NCI-H2081 (cell line): ENCODE measurements around the gene LMF1.
"Not testable (repeated sequence)": the region's sequence is repeated elsewhere in the genome, so short reads cannot be mapped to it uniquely, and the experiment has no call there.

Experiments used
- DNase-seq, 2 experiments: peaks; one replicate each; lab custom pipeline; 2025; lab: John Stamatoyannopoulos, UW

LMF1 gene

DNA sequence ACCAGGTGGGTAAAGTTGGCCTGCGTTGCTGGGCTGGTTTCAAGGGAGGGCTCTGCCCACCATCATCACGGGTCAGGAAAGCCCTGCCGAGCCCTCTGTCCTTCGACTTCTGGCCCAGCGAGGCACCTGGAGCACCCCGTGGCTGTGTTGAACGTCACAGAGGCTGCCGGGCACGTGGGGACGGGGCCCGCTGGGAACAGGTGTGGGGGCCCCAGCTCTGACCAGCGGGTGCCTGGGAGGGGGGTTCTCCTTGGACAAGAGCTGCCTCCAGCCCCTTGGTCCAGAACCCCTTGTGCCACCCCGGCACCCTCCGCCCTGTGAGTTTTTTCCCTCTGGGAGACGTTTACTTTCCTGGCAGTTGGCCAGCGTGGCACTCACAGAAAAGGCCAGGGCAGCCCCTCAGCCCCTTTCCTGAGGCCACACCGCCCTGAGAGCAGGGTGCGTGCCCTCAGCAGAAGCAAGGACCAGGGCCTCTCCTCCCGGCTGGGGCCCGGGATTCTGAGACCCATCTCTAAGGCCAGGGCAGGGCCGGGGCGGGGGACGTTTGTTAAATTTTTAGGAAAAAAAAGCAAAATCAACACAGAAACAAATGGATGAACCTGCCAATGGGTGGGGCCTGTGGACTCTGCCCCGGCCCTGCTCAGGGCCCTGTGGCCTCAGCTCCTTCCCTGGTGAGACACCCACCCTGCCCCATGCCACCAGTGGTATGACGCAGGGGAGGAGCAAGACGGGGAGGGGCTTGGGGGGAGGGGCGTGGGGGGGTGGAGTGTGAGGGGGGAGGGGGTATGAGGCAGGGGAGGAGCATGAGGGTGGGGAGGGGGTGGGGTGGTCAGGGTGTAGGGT is 139.0 kb downstream of the LMF1 start:
- DNase-seq: no peak

- DNase-seq: no peak
These were observed 139.8 kb downstream of the LMF1 start for GRCh38 chr16:830871-831570.

- no peak for DNase-seq
These were observed 140.5 kb downstream of the LMF1 start for GRCh38 chr16:830107-830870.

DNA sequence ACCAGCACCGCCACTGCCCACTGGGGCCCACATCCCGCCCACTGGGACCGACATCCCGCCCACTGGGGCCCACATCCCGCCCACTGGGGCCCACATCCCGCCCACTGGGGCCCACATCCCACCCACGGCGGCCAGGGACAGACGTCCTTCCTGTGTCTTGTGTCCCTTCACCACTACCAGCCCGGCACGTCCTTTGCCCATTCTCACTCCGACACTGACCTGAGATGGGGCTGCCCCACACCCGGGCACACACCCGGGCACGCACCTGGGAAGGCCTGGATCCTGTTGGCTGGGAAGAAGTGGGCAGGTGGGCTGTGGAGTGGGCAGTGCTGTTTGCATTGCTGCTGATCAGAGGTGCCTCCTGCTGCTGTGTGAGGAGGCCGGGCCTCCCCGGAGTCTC is 141.9 kb downstream of the LMF1 start:
- no peak for DNase-seq

DNA sequence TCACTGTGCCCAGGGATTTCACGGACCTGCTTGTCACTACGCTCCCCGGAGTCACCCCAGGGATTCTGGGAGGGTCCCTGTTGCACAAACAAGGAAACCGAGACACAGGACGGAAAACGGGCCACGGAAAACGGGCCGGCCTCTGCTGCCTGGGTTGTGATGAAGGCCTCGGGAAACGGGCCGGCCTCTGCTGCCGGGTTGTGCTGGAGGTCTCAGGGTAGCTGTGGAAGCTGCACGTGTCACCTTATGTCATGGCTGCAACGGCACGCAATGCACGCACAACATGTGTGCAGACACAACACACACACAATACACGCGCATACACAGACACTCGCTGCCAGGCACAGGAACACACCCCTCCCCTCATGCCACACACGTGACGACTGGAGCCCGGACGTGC is 143.3 kb downstream of the LMF1 start:
- no peak for DNase-seq

DNA sequence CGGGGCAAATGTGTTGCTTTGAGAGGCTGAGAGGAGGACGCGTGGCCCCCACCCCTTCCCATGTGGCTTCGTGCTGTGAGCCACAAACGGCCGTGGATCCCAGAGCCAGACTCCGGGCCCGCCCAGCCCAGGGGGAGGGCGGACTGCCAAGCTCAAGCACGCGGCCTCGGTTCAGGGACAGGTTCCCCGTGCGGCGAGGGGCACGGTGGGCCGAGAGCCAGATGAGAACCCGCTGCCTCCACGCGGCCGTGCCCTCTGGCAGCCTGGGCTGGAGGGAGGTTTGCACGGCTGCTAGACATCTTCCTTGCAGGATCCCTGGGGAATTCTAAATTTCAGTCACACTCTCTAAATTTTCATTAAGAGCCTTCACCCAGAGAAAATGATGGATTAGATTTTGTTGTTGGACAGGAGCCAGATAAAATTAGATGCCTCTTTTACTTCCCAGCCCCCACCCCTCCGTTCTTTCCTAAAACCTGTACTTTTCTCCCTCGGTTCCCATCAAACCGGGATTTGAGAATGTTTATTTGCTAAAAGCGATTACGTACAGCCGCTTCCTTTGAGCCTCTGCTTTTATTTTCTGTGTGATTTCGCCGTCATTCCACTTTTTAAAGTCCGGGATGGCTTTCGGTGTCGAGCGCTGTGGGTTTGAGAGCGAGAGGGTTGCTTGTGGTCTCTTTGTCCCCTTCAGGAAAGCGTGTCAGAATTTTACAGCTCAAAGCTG is 145.3 kb downstream of the LMF1 start:
- peak; percentile 8 to 9 for DNase-seq

DNA sequence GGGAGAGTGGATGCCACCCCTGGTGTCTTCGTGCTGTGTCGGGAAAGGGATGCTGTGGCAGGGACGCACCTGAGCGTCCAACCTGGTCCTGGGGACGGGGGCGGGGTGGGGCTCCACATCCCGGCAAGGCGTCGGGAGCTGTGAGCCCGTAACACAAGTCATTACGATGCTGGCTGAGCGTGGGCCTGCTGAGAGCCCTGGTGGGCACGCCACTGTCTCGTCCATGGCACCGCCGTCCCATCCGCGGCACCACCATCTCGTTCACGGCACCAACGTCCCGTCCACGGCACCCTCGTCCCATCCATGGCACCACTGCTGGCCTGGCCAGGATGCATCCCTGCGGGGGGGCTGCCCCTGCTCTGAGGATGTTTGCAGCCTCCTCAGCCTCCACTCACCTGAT is 146.2 kb downstream of the LMF1 start:
- no peak for DNase-seq

DNA sequence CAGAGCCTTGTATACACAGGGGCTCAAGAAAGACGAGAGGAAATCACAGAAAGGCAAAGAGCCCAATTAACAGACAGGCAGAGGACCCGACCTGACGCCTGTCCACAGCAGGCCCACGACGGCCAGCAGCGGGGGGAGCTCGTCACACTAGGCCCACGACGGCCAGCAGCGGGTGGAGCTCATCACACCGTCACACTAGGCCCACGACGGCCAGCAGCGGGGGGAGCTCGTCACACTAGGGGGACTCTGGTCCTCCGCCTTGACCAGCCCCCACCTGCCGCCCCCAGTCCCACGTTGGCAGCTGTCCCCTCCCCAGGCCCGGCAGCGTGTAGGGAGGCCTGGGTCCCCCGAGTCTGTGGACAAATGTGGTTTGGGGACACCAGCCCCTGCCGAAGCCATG is 146.6 kb downstream of the LMF1 start:
- DNase-seq: no peak

GRCh38 chr16:822909-823297 is 147.9 kb downstream of the LMF1 start:
- no peak for DNase-seq

DNA sequence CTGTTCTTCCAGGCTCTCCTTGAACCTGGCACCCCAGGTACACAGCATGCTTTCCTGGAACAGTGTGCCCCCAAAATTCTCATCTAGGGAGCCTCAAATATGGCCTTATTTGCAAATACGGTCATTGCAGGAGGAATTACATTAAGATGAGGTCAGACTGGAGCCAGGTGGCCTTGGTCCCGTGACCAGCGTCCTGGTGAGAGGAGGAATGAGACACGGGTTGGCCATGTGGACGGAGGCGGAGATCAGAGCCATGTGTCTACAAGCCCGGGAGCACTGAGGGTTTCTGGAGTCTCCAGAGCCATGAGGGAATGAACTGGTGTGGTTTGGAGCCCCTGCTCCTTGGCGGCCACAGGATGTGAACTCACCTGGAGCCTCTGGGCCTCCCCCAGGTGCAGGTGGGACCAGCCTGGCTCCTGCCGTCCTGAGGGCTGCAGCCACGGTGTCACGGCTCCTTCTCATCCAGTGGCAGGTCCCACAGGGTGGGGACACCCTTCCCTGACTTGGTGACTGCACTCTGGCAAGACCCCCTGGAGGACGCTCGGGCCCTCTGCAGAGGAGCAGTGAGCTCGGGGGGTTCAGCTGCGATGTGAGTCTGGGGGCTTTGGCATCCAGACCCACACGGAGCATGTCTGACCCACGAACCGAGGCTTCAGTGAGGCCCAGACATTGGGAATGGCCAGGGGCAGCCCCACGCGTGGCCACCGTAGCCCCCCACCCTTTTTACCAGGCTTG is 148.4 kb downstream of the LMF1 start:
- no peak for DNase-seq

GRCh38 chr16:821751-822150 is 149.0 kb downstream of the LMF1 start:
- no peak for DNase-seq

DNA sequence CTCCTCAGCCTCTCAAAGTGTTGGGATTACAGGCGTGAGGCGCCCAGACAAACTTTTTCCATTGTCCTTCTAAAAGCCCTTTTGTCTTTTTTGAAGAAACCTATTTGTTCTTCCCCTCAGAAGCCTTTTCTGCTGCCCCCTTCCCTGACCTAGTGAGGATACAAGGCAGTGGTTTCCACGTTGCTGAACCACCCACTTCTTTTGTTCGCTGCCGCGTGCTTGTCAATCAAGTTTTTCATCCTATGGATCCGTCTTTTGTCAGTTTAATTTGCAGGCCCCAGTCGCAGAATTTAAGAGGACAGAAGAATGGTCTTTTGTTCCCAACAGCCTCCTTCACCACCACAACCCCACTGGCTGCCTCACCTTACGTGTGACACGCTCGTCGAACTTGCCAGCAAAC is 150.0 kb downstream of the LMF1 start:
- DNase-seq: no peak

DNA sequence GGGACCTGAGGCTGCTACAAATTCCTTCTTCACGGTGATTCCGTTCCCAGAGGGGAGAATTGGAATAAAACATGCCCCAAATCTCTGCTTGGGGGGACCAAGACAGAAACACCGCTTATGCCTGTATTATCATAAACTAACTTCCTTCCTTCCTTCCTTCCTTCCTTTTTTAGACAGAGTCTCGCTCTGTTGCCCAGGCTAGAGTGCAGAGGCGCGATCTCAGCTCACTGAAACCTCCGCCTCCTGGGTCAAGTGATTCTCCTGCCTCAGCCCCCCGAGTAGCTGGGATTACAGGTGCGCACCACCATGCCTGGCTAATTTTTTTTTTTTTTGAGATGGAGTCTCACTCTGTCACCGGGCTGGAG is 150.8 kb downstream of the LMF1 start:
- DNase-seq: not testable (repeated sequence)

DNA sequence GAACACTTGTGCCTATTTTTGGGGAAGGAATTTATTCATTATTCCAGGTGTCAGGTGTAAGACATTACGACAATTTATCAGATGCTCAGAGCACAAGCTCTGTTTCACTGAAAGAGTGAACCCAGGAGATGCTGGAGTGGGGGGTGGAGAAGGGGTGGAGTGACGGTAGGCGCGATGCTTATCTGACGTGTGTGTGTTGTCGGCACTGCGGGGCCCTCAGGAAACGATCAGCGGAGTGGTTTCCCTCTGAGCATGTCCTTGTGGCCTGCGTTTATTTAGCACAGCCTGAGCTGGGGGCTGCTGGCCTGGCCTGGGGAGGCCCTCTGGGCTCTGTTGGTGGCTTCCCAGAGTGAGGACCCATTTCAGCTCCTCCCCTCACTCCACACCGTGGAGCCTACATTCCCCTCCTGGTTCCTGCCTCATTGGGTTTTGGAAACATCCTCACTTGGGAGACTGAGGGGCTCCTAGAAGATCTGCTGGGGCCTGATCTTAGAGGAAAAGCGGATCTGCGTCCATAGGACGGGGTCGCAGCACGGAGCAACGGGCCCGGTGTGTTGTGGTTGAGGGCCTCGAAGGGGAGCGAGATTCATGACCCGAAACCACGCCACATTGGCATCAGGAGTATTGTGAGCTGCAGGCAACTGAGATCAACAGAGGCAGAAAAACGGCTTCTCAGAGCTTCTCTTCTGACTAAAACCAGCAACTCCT is 151.3 kb downstream of the LMF1 start:
- DNase-seq: no peak

- no peak for DNase-seq
These were observed 152.2 kb downstream of the LMF1 start for GRCh38 chr16:818592-818991.

GRCh38 chr16:818132-818531 is 152.7 kb downstream of the LMF1 start:
- DNase-seq: no peak

- no peak for DNase-seq
These were observed 153.5 kb downstream of the LMF1 start for GRCh38 chr16:817001-817906.

GRCh38 chr16:815861-816260 is 154.9 kb downstream of the LMF1 start:
- DNase-seq: no peak

DNA sequence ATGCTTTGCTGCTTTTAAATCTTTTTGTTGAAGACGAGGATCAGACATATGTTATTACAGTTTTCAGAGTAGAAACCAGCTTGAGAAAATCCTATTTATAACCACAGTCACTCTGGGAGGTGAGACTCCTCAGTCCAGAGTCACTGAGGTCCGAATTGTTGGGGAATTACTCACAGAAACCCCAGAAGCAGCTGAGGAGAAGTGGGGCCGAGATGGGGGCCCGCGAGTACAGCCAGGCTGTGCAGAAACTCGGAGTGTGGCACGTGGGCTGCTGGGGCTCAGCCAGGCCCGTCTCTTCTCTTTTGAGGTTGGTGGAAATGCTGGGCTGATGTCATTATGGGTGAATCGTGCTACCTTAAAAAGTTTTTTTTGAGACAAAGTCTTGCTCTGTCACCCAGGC is 155.8 kb downstream of the LMF1 start:
- DNase-seq: no peak

DNA sequence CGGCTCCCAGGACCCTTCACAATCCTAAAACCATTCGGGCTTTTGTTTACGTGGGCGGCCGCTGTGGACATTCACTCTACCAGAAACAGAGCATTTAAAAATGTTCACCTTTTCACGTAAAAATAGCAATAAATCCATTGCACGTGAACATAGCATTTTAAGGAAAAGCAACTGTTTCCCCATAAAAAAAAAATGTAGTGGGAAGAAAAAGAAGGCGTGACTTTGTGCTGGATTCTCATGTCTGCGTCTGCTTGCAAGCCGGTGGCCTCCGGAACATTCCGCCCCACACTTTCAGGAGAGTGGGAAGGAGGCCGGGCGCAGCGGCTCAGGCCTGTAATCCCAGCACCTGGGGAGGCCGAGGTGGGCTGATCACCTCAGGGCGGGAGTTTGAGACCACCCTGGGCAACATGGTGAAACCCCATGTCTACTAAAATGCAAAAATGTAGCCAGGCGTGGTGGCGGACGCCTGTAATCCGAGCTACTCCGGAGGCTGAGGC is 156.8 kb downstream of the LMF1 start:
- DNase-seq: no peak
